HG02610 (cell line): Measurements from ENCODE around the gene API5.
A peak's percentile ranks its signal among the peaks of the same experiment; 100 is the strongest.

ENCODE experiments used
- ATAC-seq: cut with Tn5 transposase; IDR thresholded peaks from one replicate; pipeline ENCODE4 v1.9.1; 2021; ENCODE audit warnings: mild to moderate bottlenecking, moderate library complexity; ENCODE audit not compliant: unreplicated experiment

API5 gene

DNA sequence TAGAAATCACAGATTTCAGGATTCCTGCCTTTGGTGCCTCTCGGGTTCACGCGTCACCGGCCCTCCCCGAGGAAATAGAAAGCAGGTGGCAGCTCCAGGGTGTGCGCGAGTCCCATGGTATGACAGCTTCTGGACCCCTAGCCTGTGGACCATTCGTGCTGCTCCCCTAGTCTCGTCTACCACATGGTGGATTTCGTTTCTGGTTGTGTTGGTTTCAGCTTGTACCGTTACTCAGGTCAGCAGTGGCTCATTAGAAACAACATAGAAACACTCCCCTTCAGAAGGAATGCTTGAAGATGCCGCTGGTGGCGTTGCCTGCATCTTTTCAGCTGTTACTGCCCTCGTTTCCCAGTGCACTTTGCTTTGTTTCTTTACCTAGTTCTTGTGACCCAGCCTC is 47.6 kb downstream of the API5 start:
- peak; percentile 28 for ATAC-seq

DNA sequence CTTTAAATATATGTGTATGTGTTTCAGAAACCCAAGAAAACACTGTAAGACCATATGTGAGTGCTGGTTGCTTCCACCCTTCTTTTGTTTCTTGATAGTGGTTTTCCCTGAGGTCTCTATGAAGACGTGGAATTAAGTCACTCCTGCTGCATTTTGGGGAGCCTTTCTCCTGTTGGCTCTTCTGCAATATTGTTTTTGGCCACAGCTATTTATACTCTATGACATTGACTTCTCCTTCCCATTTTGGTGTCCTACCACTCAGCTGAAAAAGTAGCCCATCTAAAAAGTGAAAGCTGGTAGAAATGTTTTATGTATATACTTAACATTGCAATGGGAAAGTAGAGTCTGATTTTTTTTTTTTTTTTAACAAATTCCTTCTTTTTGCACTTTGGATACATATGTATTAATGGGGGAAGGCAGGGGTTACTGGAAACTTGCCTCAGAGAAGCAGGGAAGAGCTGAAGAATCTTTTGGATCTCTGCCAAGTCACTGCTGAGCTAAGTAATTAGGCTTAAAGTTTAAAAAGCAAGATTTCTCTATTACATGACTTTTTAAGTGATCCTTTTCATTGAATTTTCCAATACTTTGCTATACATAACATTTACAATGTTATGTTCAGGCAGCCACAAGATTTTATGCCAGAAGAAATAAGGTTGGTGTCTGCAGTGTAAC is 48.7 kb downstream of the API5 start:
- no peak for ATAC-seq

- no peak for ATAC-seq
Measured at GRCh38 chr11:43366677-43367076, 54.9 kb downstream of the API5 start.

DNA sequence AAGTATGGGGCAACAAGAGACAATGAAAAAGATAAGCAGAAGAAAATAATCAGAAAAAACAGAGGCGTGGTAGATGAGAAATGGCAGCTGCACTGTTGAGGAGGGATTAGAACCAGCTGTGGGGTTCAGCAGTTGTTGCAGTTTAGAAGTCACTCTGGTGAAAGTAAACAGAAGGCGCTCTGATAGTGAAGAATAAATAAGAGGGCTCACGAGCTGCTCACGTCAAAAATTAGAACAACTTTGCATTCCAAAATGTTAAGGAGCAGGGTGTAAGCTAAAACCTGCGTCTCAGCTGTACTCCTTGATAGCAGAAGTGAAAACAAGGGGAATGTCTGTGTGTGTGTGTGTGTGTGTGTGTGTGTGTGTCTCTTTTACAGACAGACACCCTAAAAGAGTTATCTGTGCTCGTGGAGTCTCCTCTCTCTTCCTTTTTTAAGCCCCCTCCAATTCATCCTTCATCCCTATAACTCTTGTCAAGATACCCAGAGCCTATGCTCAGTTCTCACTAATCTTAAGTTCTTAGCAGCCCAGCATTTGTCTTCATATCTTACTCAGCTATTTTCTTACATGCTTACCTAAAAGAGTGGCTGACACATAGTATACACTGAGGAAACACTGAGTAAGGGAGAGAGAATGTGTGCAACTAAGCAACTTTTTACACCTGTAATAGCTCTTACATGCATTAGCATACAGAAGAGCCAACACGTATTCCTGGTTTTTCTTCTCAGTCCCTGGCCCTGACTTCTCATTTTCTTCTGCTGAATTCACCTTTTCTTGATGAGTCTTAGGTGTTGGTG is 55.8 kb downstream of the API5 start:
- ATAC-seq: no peak

- ATAC-seq: no peak
Measured at GRCh38 chr11:43376065-43376464, 64.3 kb downstream of the API5 start.

DNA sequence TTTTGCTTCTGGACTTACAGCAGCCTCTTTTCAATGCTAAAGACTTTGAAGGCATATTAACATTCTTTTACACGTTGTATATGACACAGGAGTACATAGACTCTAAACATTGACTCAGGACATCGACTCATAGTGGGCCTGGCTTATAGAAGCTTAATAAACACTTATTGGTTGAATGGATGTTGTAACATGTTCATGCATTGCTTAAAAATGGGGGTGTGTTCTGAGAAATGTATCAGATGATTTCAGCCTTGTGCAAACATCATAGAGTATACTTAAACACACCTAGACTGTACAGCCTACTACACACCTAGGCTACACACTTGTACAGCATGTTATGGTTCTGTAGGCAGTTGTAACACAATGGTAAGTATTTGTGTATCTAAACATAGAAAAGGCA is 64.8 kb downstream of the API5 start:
- ATAC-seq: no peak

DNA sequence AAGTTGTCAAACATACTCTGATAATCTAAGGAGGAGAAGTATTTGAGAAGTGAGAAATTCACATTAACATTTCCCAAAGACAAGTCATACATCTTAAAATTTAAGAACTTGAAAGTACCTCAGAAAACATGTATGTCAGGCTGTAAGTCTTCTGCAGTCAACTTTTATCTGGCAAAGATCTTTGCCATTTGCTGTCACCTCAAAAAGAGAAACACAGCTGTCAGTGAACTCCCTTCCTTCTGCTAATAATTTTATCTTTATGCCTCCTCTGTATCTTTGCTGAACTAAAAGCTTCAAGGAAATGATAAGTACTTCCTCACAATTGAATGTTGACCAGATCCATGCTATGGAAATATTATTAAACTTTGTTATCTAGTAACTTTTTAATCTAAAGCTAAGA is 65.6 kb downstream of the API5 start:
- ATAC-seq: no peak

- ATAC-seq: no peak
Measured at GRCh38 chr11:43378897-43379296, 67.1 kb downstream of the API5 start.

- no peak for ATAC-seq
Measured at GRCh38 chr11:43381802-43382201, 70.0 kb downstream of the API5 start.

DNA sequence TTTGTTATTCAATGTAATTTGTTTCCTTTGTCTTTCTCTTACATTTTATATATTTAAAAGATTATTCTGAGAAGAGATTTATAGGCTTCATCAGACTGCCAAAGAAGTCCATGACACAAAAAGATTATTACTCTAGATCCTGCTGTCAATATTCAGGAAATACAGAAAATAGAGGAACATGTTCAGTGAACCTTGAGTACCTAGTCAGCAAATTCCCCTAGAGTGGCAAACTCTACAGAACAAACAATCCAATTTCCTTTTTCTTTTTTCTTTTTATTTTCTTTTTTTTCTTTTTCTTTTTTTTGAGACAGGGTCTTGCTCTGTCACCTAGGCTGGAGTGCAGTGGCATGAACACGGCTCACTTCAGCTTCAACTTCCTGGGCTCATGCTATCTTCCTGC is 70.8 kb downstream of the API5 start:
- ATAC-seq: no peak

DNA sequence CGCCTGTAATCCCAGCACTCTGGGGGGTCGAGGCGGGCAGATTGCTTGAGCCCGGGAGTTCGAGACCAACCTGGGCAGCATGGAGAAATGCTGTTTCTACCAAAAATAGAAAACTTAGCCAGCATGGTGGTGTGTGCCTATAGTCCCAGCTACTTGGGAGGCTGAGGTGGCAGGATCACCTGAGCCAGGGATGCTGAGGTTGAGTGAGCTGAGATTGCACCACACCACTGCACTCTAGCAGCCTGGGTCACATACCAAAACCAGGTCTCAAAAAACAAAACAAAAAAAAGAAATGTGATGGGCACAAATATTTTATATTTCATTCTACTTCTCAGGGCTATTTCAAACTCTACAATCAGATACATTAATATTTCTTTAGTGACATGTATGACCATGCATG is 72.6 kb downstream of the API5 start:
- ATAC-seq: no peak

GRCh38 chr11:43392713-43393112 is 80.9 kb downstream of the API5 start:
- ATAC-seq: no peak

DNA sequence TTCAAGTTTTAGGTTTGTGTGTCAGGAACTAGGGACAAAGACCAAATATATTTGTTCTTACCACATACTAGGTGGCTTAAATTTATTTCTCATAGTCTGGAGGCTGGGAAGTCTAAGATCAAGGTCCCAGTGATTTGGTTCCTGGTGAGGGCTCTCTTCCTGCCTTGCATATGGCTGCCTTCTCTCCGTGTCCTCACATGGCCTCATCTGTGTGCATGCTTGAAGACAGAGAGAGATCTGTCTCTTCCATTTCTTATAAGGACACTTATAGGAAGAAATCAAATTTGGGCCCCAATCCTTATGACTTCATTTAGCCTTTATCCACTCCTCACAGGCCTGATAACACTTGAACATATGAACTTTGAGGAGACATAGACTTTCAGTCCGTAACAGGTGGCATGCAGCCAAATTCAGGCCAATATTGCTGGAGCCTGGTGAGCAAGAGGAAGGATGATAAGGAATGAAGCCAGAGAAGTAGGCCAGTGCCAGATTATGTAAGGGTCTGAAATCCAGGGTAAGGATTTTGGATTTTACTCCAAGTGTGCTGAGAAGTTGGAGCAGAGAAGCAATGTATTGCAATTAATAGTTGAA is 82.1 kb downstream of the API5 start:
- no peak for ATAC-seq
